DMS53 treated with DMSO at 0.1 percent for 48 hours (cell line): ENCODE data around the gene CEBPA.
A peak's percentile ranks its signal among the peaks of the same experiment; 100 is the strongest.

Experiments
- DNase-seq: peaks from one replicate; lab custom pipeline; 2025; ENCODE audit not compliant: unreplicated experiment; lab: John Stamatoyannopoulos, UW

The CEBPA gene

DNA sequence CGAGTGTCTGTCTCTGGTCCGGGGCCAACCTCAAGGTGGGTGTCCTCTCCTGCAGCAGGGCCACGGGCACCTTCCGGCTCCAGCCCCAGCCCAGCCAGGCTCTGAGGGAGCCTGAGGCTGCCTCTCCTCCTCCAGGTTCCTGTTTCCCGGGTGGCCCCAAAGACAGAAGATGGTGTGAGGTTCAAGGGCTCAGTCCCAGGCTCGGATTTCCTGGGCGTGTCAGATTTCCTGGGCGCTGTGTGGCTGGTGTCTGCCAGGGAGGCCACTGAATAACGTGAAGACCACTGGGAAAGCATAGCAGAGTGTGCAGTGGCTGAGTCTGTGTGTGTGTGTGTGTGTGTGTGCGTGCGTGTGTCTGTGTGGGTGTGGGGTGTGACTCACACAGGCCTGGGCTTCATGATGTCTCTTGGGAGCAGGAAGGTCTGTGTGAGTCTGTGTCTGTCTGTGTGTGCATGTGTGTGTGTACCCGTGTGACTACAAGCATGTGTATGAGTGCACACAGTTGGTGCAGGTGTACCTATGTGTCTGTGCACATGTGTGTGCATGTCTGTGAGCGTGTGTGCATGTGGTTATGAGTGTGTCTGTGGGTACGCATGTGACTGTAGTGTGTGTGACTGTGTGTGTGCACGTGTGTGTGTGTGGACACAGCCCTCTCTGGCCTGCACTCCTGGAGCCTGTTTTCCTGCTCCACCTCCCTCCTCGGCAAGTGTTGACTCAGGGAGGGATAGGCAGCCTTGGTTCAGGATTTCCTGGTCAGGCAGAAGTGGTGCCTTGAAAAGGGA is 28.3 kb downstream of the CEBPA start:
- DNase-seq, result peak; percentile 48

DNA sequence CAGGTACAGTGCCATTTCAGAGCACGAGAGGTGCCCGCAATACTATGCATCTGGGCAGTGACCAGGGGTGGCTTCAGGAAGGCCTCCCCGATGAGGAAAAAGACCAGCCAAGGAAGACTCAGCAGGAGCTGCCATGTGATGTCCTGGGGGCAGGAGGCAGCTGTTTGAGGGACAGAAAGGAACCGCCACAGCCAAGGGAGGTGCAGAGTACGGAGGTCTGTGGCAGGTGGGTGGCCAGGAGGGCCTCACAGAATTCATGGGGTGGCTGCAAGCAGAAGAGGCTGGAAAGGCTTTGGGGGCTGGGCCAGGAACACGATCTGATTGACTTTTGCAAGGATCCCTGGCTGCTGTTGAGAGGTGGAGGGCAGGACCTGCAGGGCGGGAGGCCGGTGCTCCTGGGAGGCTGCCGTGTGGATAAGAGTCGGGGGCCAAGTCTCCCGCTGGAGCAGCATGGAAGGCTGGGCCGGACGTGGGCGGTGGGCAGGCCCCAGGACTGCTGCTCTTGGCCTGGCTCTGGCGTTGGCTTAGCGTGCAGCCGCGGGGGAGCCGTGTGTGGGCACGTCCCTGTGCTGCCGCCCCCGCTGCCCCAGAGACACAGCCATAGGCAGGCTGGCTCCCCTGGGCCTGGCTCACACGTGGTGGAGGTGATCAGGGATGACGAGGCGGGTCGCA is 29.1 kb downstream of the CEBPA start:
- no peak for DNase-seq

DNA sequence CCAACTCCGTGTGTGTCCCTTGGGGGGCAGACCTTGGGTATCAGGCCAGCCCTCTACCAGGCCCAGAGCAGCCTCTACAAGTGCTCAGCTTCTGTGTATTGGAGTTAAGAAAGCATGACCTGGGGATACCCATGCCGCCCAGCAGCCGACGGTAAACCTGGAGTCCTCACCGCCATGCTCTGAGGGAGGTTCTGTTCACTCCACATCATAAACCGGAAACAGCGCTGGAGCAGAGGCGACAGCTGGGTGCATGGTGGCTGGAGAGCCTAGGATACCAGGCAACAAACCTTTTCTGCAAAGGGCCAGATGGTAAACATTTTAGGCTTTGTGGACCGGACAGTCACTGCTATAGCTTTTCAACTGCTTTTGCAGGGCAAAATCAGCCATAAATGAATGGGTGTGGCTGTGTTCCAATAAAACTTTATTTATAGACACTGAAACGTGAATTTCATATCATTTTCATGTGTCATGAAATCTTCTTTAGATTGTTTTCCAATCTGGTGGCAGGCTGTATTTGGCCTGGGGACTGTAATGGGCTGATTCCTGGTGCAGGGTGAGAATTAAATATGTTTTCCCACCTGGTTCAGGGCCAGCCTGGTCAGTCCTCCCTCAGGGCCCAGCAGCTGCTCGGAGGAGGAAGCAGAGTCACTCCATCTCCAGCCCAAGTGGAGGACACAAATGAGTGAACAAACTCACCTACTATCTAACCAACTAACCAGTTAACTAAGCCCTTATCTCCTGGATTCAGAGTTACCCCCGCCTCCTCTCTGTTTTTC is 30.9 kb downstream of the CEBPA start:
- DNase-seq, result no peak

DNA sequence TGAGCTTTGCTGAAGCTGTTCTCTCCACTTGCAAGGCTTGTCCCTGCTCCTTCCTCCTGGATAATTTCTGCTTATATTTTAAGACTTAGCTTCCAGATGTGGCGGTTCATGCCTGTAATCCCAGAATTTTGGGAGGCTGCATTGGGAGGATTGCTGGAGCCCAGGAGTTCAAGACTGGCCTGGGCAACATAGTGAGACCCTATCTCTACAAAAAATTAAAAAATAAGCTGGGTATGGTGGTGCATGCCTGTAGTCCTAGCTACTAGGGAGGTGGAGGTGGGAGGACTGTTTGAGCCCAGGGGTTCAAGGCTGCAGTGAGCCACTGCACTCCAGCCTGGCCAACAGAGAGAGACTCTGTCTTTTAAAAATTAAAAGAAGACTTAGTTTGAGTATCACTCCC is 31.6 kb downstream of the CEBPA start:
- no peak for DNase-seq

DNA sequence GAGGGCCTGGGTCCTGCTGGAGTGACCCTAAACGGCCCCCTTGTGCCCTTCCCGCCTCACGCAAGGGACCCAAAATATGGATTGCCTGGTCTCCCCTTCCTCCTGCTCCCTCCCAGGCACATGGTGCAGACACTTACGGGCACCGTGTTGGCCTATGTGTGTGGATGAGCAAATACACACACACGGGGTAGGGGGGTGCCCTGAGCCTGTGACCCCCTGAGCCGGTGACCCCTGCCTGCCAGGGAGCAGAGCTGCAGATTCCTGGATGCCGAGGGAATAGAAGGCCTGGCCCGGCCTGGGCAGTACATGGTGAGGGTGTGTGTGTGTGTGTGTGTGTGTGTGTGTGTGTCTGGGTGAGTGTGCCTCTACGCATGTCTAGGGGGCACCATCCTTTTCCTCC is 33.3 kb downstream of the CEBPA start:
- no peak for DNase-seq

DNA sequence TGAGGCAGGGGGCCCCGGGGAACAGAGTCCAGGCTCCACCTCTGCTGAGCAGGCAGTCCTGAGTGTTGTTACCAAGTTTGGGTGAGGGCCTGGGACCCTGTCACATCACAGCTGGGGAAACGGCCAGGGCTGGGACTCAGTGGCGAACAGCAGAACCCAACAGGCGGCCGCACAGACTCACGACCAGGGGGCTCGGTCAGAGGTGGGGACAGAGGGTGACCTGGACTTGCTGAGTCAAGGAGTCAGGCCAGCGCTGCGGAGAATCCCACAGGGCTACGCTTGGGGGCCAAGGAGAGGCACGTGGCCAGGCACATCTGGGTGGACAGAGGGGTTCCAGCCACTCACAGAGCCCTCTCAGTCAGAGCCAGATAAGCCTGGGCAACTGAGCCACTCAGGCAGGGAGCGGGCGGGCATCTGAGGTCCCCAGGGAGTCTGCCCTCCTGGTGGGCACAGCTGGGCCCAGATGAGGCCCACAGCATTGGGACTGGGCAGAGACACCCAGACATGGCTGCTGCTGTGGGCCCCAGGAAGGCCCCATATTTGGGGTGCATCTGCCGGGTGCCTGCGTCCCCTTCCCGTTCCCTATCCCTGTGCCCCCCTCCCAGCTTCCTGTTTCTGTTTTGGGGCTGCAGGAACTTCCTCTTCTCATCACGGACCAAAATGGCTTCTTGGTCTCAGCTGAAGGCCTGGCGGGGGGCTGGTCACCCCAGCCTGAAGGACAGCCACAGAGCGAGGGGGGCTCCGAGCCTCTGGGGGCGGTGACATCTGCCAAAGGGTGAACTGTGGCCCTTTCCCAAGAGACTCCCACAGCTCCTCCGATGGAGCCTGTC is 34.0 kb downstream of the CEBPA start:
- no peak for DNase-seq

DNA sequence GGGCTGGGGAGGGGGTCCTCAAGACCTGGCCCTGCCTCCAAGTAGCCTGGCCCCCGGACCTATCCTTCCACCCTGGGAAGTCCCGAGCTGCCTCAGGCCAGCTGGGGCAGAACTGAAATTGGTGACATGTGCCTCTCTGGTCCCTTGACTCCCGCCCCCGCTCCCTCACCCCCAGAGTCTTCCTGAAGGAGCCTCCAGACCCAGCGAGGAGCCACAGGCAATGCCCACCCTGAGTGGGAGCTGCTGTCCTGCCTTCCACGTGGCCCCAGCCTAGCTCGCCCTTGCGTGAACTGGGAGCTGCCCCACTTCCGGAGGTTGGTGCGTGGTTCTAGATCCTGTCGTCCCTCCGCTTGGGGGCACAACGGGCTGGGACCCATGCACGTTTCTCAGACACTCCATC is 34.6 kb downstream of the CEBPA start:
- DNase-seq, result no peak

DNA sequence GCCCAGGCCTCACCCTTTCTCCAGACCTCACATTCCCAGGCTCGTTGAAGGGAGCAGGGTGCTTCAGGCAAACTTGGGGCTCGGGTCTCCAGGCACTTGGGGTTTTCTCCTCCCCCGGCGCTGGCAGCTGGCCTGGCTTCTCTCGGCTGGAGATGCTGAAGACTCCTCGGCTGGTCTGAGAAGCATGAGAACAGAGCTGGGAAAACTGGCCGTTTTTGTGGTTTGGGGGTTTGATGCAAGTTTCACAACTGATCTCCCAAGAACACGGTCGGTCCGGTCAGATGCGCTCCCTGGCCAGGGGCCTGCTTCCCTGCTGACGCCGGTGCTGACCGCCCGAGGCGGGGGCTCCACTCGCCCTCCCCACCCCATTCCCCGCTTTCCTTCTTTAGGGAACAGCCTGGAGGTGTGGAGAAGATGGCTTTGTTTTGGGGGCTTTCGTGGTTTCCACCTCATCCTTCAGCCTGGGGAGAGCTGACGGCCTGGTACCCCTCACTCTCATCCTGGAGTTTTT is 35.3 kb downstream of the CEBPA start:
- no peak for DNase-seq

DNA sequence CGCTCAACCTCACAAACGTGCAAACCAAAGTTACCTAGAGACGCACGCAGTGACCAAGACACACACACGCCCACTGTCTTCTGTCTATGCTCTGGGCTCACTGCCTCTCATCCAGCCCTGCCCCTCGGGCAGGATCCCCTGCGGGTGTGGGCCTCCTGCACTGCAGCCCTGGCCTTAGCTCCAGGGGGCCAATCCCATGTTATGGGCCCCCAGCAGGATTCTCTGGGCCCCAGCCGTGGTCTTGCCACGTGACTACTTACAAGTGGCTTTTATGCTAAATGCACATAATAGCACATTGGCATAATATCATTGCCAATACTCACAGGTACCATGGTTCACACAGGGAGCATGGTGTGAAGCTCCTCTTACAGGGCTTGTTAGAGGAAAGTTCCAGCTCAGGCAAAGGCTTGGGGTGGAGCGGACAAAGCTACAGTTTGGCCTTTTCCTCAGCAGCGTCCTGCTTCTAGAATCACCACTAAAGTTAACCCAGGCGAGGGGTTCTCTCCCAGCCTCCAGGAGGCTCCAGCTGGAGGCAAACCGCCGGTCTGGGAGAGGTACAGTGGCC is 37.4 kb downstream of the CEBPA start:
- DNase-seq, result no peak

DNA sequence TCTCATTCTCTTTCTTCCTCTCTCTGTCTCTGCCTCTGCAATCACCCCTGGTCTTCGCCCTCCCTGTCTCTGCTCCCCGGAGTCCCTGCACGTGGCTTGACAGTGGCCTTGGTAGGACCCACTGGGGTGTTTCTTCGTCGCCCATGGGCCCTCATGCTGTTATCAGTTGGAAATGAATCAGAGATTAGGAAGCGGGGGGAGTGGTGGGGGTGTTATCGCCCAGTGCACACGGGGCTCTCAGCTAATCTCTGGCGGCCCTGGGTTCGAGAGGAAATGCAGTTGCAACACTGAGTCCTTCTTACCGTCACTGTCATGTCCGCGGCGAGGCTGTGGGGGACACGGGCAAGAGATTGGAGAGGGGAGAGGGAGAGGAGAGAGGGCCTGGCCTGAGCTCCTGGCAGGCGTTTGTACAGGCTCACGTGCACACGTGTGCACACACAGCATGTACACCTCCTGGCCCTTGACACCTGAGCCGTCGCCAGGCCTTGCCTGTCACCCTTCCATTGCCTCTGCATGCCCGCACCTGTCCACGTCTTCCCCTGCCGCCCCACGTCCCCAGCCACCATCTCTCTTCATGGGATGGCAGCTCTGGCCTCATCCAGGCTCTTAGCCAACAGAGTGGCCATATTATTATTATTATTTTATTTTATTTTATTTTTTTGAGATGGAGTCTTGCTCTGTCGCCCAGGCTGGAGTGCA is 38.9 kb downstream of the CEBPA start:
- DNase-seq, result no peak

DNA sequence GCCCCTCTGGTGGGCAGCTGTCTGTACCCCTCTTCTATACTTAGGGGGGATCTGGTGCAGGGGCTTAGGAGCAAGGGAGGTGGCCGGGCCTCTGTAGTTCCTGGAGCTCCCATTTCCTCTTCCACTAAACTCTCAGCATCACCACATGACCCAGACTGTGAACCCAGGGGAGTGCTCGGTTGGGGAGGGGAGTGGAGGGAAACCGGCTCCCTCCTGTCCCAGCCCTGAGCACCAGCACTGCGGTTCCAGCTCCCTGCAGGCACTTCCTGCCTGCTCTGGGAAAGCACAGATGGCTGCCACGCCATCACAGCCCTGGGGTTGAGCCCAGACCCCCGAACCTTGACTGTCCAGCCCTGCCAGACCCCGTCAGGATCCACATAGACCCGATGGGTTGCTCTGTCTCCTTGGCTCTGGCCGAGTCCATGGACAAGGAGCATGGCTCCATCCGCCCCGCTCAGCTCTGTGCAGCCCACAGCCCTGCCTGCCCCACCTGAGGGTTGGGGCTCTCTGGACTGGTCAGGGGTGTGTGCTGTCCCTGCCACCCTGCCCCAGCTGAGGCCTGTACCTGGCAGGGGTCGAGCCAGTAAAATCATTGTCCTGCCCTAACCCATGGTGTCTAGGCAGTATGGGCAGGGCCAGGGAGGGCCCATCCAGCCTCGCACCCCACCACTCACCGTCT is 40.7 kb downstream of the CEBPA start:
- DNase-seq, result no peak

DNA sequence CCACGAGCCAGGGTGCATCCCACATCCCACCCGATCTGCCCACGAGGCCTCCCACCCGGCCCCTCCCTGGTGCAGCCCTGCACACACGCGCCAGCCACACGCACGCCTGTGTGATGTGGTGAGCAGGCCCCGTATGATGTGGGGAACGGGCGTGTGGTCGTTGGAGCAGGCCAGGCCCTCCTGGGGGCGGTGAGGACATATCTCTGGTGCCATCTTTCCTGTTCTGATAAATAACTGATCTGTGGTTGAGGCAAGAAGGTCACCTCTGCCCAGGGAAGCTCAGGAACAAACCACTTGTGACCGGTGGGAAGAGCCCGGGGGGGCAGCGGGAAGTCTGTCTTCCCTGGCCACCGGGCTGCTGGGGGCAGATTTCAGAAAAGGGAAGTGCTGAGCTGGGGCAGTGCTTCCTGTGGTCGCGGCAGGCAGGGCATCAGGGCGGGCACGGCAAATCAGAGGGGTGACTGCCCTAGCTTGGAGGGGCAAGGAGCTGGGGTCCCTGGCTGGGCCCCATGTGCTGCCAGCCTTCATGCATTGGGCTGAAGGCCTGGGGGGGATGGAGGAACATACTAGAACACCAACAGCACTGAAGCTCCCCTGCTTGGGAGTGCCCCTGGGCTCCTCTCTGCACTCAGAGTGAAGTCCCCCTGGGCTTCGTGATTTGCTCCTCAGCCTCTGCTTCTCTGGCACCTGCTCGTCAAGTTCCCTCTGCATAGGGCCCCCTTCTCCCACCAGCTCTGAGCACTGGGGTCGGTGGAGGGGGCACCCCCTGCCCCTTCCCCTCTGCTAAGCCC is 41.5 kb downstream of the CEBPA start:
- DNase-seq, result no peak

DNA sequence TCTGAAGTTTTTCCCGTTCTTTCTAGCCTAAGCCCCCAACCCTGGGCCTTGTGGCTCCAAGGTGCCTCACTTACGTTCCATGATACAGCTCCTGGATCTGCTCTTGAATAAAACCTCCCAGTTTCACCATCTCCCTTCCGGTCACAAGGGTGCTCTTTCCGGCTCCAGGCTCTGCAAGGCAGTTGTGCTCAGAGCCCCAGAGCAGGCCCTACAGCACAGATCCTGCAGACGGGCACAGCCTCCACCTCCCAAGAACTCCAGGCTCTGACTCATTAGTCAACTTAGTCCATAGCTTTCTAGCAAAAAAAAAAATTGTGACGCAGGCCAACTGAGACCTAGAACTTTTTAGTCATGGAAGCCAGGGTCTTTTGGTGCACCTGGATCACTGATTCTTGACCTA is 42.8 kb downstream of the CEBPA start:
- DNase-seq, result no peak

DNA sequence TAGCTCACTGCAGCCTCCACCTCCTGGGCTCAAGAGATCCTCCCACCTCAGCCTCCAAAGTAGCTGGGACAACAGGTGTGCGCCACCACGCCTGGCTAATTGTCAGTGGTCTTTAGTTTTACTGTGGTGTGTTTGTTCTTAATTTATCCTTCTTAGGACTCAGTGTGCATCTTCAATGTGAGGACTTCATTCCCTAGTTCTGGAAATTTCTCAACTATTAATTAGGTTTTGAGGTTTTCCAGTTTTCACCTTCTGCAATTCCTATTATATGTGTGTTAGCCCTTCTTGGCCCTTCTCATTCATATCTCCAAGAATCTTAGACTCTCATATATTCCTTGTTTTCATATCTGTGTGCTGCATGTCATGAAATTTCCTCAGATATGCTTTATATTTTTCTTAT is 44.5 kb downstream of the CEBPA start:
- no peak for DNase-seq

DNA sequence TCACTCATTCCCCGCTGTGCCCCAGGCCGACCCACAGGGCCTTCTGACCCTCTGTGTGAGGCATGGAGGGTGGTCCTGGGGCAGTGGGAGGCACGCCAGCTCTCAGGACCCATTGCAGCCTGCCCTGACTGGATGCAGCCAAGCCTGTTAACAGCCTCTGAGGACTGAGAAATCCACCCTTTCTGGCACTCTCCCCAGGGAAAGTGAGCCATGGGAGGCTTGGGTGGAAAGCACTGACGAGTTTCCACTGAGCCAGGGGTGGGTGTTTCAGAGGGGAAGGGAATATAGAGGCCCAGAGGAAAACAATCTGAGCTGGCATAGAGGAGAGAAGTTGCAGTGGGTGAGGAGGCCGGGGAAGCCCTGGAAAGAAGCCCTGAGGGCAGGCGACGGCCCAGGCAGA is 46.1 kb downstream of the CEBPA start:
- no peak for DNase-seq

DNA sequence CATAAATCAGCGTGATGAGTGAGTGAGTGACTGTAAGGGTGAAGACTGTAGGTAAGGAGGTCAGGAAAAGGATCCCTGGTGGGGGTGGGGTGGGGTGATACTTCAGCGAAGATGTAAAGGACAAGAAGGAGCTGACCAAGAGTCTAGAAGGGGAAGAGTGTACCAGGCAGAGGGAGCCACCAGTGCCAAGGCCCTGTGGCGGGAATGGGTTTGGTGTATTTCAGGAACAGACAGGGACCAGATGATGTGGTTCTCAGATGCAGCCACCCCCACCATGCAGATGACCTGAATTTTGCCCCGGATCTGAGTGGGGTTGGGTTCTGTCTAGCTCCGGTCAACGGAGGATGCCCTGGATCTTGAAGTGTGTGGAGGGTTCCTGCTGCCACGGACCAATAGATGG is 46.6 kb downstream of the CEBPA start:
- DNase-seq, result no peak

DNA sequence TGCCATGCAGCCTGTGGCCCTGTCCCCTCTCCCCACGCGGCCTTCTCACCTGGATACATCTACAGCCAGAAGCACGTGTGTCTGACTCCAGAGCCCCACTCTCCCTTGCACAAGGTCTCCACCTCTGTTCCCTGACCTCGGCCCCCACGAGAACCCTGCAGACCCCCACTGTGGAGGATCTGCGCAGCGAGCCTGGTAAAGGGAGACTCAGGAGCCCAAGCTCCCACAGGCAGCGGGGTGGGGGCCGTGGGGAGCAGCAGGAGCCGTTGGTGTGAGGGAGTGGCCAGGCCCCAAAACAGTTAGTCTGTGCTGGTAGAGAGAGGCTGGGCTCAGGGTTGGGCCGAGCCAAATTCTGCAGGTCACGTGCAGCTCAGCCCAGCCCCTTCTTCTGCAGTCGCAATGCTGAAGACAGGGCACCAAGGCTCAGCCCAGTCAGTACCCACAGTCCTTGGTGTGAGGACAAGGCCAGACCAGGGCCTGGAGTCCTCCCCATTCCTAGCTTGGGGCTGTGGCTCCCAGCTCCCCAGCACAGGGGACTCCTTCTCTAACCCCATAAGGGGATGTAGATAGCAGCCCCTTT is 48.0 kb downstream of the CEBPA start:
- no peak for DNase-seq

DNA sequence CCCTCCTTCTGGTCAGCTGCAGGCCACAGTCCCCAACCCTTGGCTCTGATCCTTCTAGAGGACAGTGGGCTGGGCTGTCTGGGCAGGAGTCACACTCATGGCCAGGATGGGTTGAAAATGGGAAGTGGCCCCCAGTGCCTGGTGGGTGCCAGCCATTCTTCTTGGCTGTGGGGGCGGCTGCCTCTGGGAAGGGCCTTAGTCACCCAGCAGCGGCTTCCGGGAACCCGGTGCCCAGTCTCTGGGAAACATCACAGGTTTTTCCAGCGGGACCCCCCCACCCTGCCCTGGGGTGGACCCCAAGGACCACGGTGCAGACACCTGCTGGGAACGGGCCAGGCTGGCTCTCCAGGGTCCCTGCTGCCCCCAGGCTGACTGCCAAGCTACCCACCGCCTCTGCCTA is 49.4 kb downstream of the CEBPA start:
- no peak for DNase-seq
